Fibroblast of peridontal ligament (primary cell): ENCODE results near the gene SLC9A3.

Source experiments
- DNase-seq: peaks from one replicate; pipeline ENCODE4 v3.0.0-alpha.2; 2010; ENCODE audit errors: extremely low read depth

Gene SLC9A3

GRCh38 chr5:443239-444151, 80.8 kb downstream of the SLC9A3 start:
- no peak for DNase-seq

- peak; percentile 57 for DNase-seq
Measured at GRCh38 chr5:442335-443238, 81.7 kb downstream of the SLC9A3 start, which contains the start of gene EXOC3. EXOC3 (plus strand) TSS chr5:443176; CDS start chr5:446206, 3,030 bp downstream.

GRCh38 chr5:441996-442334, 82.3 kb downstream of the SLC9A3 start:
- DNase-seq = no peak

GRCh38 chr5:440401-441201, 83.6 kb downstream of the SLC9A3 start:
- no peak for DNase-seq

GRCh38 chr5:439636-440035, 84.6 kb downstream of the SLC9A3 start:
- no peak for DNase-seq

GRCh38 chr5:439181-439580, 85.1 kb downstream of the SLC9A3 start:
- no peak for DNase-seq

GRCh38 chr5:438481-438981, 85.7 kb downstream of the SLC9A3 start:
- no peak for DNase-seq

- DNase-seq = no peak
Measured at GRCh38 chr5:437281-437771, 86.9 kb downstream of the SLC9A3 start.

- no peak for DNase-seq
Measured at GRCh38 chr5:436641-436975, 87.6 kb downstream of the SLC9A3 start.

GRCh38 chr5:435961-436640, 88.1 kb downstream of the SLC9A3 start:
- DNase-seq = peak; percentile 34

GRCh38 chr5:435156-435790, 89.0 kb downstream of the SLC9A3 start:
- no peak for DNase-seq

GRCh38 chr5:434443-435146, 89.7 kb downstream of the SLC9A3 start:
- no peak for DNase-seq

GRCh38 chr5:433836-434235, 90.4 kb downstream of the SLC9A3 start:
- DNase-seq = no peak

GRCh38 chr5:432928-433791, 91.1 kb downstream of the SLC9A3 start:
- DNase-seq = no peak

GRCh38 chr5:432201-432927, 91.9 kb downstream of the SLC9A3 start:
- DNase-seq = no peak

- no peak for DNase-seq
Measured at GRCh38 chr5:431711-432050, 92.6 kb downstream of the SLC9A3 start.

- peak; percentile 32 for DNase-seq
Measured at GRCh38 chr5:431001-431710, 93.1 kb downstream of the SLC9A3 start.
